GM12872 (cell line): Measurements from ENCODE around the gene MAML3.

Experiments used
- TF ChIP-seq, protein P1 (sequence below): IDR thresholded peaks from 3 replicates; pipeline ENCODE4 v1.5.1; 2011; ENCODE audit warnings: low read depth, mild to moderate bottlenecking, low read length, moderate library complexity; ENCODE audit not compliant: insufficient read depth

MAML3 gene

DNA sequence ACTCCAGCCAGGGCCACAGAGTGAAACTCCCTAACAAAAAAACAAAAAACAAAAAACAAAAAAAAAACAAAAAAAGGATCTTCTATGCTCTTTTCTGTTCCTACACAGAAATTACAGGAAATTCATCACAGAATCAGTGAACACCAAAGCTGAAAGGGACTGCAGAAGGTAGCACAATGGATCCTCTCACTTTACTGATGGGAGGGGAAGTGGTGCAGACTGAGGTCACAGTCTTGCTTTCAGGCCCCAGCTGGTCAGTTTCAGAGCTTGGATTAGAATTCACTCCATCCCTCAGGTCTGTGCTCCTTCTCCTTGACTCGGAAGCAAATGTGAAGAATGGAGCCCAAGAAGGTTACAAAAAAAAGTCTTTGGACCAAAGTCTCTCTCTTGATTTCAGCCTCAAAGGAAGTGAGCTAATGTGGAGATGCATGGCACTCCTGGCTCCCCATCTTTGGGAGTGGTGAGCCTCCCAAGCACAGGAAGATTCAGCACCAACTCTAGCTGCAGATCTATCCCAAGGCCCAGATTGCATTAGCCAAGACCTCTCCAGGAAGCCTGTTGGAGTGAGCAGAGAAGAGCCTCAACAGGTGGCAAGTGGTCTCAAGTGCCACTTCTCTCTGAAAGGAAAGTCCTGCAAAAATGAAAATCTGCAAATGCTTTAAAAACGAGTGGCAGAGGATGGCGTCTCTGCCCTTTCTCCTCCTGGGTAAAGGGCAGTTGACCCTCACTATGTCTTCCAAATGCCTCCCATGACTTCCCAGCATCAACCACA lies 176.0 kb downstream of the MAML3 start:
- TF ChIP-seq, protein P1, sequence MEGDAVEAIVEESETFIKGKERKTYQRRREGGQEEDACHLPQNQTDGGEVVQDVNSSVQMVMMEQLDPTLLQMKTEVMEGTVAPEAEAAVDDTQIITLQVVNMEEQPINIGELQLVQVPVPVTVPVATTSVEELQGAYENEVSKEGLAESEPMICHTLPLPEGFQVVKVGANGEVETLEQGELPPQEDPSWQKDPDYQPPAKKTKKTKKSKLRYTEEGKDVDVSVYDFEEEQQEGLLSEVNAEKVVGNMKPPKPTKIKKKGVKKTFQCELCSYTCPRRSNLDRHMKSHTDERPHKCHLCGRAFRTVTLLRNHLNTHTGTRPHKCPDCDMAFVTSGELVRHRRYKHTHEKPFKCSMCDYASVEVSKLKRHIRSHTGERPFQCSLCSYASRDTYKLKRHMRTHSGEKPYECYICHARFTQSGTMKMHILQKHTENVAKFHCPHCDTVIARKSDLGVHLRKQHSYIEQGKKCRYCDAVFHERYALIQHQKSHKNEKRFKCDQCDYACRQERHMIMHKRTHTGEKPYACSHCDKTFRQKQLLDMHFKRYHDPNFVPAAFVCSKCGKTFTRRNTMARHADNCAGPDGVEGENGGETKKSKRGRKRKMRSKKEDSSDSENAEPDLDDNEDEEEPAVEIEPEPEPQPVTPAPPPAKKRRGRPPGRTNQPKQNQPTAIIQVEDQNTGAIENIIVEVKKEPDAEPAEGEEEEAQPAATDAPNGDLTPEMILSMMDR, result no peak

DNA sequence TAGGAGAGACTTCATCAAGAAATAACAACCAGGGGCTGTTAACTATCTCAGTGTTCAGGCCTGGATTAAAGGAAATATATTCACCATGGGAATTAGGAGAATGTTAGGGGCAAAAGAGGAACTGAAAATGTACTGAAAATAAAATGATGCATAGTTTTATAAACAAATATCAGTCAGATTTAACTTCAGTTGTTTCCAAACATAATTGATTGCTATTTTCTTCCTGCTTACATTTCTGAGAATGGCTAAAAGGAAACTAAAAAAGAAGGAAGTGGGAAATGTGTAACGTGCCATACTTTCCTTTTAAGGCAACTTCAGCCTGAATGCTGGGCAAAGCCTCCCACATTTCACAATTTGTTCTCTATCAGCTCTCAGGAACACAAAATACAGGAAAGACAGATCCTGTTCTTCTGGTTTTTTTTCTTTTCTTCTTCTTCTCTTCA lies 178.1 kb downstream of the MAML3 start:
- TF ChIP-seq, protein P1, result no peak

DNA sequence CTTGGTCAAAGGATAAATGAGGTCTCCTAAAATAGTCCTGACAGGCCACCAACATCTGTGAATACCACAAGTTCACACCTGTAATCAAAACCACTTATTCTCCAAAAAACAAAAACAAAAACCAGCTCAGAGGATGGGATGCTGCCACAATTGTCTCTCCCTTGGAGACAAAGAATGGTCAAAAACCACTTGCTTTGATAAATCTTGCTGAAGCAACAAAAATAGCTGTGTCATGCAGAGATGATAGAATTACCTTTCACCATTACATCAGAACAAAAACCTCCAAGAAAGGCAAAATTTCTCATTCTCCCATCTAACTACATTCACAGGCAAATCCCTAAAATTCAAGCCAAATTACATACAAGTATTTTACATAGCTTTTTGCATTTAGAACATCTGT lies 180.4 kb downstream of the MAML3 start:
- TF ChIP-seq, protein P1, result no peak

DNA sequence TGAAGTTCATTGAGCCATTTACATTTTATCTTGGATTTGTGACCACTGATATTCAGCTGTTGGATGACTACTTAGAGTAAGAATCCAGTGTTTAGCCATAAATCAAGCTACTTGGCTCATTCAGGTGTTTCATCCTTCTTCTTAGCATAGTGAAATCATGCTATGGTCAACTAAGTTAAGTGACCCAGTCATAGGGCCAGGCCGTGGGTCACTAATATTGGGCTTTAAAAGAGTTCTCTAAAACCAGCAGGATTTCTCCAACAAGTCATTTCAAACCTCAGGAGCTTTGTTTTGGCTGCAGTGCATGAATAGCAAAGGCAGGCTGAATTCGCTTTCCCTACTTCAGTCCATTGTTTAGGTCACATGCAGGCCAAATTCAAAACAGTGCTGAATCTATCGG lies 181.0 kb downstream of the MAML3 start:
- TF ChIP-seq, protein P1, result no peak

DNA sequence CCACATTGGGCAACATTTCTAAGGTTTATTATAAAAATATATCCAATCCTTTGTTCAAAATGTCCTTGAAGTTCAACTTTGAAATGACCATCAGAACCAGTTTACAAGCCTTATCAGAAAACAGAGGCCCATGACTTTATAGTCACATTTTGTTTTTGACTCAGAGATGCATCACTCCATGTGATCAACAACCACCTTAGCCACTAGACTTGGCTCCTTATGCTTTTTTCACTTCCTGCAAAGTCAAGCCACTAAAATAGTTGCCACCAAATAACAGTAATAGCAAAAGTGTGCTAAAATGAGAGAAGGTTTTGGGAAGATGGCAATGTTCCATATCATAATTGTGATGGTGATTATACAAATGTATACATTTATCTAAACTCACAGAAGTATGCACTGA lies 181.7 kb downstream of the MAML3 start:
- TF ChIP-seq, protein P1, result no peak

DNA sequence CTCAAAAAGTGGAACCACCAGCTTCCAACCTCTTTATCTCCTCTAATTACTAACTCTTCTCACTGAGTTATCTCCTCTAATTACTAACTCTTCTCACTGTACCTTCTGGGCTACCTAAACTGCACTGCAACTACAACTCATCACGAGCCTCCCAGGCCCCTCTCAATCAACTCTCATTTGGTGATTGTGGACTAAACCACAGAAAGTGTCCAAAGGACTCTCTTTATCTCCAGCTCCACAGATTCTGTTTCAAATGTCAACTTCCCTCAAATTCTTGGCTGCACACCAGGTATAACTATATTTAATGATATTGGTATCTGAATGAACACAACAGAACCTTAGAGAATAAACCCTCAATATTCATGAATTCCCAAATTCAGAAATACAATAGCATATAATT lies 182.9 kb downstream of the MAML3 start:
- TF ChIP-seq, protein P1, result no peak

DNA sequence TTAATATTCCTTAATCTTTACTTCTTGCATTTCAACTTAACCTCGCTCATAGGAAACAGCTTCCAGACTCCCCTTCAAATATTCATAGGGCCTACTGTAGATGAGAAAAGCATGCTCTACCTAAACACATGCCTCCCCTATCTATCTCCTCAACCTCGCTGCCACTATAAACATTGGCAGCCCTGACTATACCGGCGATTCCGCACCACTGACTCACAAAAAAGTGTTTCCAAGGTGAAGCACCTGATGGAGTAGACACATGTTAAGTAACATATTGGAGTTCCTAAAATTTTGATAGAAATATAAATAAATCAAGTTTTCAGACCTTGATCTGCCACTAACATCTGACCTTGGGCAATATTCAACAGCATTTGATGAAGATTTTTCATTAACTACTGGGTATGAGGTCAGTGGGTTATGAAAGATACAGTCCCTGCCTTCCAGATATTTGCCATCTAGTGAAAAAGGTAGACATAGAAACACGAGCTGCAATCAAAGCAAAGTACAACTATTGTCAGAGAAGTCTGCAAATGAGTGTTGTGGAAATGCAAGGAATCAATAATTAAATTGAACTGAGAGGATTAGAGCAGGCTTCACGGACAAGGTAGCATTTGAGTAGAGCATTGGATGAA lies 184.2 kb downstream of the MAML3 start:
- TF ChIP-seq, protein P1, result no peak
